EH (cell line): ENCODE results near the gene NTM.

Source experiments
- DNase-seq: peaks from one replicate; pipeline ENCODE4 v3.0.0-alpha.2; 2015; ENCODE audit warnings: low read depth

NTM gene

DNA sequence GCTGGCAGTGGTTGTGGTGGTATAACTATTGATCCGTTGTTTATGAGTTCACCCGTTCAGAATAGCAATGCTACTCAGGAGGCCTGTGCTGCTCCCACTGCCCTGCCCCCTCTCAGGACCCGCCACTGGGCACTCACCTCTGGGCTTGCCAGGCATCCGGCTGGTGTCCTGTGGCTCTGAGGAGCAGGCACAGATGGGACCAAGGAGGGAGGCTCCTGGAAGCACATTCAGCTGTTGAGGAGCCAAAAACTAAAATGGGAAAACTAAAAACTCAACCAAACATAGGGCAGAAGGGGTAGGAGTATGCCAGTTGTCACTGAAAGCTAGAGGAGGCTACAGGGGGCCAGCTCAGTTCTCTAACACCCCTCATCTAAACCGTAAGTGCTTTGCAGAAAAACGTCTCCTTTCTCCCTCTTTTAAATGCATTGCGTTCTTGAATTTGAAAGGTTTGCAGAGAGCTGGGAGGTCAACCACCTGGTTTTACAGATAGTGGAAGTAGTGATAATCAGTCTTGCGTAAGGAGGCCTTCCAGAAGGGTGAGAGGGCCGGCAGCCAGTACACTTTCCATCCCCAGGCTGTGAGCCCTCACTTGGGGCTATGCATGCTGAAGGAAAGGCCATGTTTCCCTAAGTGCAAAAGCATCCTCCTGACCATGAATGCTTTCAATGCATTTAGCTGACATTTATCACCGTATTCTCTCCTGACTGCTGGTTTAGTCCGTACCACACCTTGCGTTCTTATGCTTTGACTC lies 547.4 kb downstream of the NTM start:
- no peak for DNase-seq

DNA sequence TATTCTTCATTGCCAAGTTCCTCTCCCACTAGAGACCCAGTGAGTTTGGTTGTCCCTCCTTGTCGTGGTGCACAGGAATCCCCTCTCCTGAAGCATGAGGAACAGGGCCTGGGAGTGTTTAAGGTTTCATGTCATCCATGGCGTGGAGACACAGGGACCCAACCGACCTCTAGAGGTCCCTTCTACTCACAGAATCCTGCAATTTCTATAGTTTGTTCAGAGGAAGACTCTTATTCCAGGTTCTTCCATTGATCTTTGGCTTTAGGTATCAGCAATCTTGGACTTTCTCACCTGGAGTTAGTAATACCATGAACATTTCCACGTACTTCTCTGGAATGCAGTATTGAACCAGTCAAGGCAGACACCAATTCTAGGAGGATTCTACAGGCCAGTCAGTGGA lies 548.2 kb downstream of the NTM start:
- no peak for DNase-seq

DNA sequence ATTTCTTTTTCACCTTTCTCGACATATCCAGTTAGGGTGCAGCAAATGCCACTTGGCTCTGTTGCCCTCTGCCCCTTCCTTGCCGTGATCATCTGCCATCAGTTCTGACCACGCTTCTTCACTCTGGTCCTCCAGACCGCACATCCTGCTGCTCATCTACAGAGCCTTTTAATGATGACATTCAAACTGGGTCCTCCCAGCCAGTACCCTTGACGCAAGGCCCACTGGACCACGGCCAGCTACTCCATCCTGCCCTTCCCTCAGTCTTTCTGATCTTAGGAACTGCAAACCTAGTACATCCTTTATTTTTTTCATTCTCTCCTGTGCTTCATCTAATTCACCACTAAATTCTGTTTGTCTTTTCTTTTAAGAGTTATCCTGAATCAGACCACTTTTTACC lies 551.8 kb downstream of the NTM start:
- DNase-seq, result no peak

DNA sequence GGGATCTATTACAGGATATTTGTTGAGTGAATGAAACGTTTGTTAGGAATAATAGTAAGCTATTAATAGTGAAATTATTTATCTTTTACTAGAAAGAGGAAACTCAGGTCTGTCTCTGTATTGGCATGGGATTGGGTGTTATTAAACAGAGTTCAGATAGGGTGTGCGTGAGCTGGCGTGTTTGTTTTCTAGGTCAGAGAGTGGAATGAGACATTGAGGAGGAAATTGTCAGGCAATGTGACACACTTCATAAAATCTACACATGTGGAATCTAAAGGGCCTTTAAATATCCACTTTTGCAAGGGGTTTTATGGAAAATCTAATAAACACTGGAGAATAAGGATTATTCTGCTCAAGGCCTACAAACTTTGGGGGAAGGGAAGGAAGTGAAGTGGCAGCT lies 552.9 kb downstream of the NTM start:
- no peak for DNase-seq

DNA sequence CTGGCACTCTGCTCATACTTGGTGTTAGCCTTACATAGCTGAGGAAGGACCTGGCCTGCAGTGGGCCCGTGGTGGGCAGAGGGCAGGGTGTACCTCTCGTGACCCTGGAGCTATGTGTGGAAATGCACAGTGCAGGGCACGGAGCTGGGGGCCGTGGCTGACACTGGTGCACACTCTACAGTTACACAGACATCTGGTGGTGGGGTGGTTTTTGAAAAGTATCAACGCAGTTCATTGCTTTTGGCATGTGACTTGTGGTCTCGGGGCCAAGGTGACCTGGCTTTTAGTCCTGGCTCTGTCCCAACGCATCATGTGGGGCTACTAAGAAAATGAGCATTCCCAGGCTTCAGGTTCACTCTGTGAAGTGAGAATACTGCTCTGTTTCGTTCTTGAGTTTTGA lies 553.6 kb downstream of the NTM start:
- DNase-seq, result peak; percentile 13

DNA sequence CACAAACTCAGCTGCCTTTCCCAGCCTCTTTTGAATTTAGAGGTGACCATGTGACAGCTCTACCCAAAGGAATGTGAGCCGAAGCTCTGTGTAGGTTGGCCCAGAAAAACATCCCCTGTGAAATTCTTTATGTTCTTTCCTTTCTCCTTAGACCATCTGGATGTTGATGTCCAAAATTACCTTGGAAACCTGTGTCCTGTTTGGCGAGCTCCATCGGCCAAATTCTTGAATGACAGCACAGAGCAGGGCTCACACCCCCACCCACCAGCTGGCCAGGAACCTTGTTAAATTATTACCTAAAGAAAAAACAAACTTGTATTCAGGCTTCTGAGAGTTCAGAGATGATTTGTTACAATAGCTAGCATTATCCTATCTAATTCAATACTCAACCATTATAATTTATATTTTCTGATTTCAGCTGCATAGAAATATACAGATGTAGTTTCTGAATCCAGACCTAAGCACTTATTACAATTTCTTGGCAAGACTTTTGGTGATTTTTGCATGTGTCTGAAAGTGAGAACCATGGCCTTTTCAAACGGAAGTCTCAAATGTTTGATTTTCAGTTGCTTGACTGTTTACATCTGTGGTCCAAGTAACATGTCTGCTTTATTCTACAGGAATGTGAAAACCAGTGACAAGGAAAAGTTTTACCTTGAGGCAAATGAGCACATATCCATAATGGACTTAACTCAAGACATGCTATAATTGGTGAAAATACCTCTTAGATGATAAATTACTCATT lies 554.2 kb downstream of the NTM start:
- peak; percentile 58 for DNase-seq

DNA sequence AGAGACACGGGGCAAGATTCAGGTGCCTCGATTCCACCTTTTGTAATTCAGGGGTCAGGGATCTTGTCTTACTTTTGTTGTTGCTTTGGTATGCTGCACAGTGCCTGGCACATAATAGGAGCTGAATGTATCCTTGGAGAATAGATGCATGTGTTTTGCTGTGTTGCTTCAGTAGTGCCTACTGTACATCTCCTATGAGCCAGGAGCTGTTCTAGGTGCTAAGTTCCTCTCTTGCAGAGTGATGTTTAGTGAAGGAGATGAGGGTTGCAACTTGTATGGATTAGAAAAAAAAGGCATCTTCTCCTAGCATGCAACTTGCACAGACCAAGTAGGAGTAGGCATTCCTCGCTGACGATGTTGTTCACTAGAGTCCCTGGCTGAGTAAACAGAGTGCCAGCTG lies 555.4 kb downstream of the NTM start:
- peak; percentile 19 for DNase-seq

DNA sequence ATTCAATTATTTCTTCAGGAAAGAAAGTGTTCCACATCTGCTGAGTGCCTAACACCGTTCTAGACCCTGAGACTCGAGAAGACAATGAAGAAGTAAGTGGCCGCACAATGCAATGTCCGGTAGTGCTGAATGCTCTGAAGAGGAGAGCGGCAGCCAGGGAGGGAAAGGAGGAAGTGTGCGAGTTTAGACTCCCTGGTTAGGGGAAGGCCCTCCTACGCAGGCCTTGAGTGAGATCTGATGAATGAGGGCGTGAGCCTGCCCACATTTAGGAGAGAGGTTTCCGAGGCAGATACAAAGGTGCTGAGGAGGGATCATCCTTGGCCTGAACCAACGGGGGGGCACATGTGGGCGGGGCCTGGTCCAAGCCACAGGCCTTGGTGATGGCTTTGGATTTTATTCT lies 558.6 kb downstream of the NTM start:
- no peak for DNase-seq

DNA sequence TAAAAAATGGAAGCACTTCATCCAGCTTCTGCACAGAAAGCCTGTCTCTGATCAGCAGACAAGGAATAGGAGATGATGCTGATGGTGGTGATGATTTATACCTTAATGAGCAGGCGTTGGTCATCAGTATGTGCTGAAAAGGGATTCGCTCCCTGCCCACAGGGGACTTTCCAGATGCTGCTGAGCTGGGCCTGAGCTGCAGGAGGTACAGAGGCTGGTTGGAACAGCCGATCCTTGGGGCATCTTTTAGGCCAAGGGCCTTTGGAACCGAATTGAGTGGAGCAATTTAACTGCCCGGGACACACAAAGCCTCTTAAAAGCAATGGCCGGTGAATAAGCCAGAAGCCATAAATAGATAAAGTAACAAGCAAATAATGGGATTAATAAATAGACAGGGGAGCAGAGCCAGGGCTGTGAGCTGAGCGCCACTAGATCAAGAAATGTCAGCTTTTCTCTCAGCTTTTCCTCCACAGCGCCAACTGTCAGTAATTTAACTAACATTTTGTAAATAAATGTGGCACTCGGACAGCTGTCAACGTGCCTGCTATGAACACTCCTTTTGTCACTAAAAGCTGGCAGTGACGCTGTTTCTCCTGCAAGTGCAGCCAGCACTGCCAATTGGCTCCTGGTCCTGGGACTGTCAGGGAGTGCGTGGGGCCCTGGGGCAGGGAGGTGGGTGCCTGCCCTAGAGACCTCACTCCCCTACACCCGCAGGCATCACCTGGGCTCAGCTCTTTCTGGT lies 562.3 kb downstream of the NTM start:
- DNase-seq, result no peak

DNA sequence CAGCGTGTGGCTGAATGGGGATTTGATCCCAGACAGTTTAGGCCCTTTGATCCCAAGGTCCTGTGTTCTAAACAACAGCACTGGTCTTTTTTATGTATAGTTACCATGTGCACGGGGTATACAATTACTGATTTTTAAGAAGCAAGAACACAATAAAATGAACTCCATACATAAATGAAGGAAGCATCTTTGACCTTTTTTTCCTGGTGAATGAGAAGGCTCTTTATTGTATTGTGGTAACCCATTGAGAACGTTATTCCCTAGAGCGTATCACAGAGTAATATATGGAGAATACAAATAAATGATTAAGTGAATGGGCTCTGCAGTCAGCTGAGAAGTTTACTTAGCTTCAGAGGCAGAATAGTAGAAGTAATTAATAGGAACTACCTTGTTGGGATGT lies 563.6 kb downstream of the NTM start:
- no peak for DNase-seq

DNA sequence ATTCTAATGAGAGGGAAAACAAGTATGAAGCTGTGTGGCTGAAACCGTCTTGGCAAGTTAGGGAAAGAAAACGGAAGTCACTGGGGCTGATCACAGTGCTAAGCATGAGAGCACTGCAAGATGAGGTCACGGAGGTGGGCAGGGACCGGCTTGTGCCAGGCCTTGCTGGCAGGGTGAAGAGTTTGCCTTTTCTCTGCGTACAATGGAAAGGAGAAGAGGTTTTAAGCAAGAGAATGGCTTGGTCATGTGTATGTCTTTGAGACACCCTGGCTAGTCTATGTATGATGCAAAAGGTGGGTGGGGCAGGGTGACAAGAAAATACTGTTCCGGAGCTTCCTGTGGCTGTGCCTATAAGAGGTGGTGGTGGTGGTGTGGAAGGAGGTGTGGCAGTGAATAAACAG lies 567.9 kb downstream of the NTM start:
- DNase-seq, result no peak

DNA sequence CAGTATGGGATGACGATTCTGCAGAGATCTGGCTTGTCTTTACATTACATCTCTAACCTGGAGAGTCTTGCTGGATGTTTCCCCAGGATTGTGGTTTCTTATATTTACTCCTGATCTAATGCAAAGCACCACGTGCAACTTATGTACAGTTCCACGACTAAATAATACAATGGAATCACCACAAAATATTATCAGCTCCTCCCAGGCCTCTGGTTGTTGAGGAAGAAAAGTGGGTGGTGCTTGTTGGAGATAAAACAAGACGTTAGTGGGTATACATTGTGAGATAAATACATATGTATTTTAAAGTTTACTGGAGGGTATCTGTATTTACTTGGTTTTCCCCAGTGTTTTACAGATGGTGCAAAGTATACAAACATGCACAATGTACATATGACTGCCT lies 569.7 kb downstream of the NTM start:
- DNase-seq, result no peak

DNA sequence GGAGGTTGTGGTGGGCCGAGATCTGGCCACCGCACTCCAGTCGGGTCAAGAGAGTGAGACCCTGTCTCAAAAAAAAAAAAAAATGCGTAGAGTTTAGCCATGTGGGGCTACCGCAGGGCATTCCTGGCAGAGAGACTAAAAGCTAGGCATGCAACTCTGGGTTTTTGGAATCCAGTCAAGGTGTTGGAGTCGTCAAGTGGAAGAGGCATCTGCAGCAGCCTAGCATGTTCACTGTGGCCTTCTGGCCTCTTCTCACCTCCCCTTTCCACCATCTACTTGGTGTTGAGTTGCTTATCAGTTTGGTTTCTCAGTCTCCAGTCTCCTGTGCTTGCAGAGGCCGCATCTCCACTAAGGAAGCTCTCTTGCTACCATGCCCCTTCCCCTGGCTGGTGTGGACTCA lies 572.5 kb downstream of the NTM start:
- DNase-seq, result no peak

DNA sequence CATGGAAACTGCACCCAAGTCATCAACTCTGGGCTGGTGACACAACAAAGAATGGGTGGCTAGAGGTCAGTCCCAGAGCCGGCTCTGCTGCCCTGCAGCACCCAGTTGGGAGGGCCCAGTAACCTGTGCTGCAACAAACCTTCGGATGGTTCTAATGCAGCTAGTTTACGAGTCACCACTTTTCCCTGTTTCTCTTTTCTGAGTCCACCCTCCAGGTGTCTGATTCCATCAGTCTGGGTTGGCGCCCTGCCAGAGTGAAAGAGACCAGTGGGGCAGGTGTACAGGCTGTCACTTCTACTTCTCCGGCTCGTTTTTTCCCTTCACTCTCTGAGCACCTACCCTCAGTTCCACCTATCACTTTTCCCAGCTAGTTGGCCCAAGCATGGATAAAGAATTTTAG lies 572.9 kb downstream of the NTM start:
- no peak for DNase-seq

DNA sequence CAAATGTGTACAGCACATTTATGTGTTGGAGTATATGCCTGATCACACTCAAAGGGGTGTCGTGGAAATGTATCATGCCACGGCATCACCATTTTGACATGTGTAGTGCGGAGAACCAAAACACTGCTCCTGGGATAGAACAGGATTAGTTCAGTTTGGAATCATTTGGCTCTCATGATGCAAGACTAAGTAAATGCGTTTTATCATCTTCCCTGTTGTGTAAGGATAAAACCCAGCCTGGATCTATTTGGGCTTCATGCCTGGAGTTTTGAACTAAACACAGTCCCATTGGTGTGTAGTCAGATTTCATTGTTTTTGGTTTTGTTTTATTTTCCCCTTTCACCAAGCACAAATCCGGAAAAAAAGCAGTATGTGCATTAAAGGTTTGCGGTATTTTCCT lies 574.3 kb downstream of the NTM start:
- DNase-seq, result no peak

DNA sequence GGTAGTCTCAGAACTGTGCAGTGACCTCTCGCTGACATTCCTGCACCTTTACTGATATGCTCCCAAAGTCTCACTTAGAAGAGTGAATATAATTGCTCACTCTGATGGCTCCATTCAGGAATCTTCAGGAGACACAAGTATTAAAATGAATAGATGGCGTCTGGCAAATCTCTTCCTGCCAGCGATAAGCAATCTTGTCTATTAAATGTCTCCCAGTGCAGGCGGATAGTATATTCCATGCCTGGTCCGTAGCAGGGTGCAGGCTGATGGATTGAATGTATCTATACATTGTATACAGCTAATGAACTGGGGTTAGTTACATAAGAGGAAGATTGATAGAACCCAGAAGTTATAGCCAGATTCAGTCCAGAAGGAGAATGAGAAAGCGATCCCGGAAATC lies 575.3 kb downstream of the NTM start:
- no peak for DNase-seq

DNA sequence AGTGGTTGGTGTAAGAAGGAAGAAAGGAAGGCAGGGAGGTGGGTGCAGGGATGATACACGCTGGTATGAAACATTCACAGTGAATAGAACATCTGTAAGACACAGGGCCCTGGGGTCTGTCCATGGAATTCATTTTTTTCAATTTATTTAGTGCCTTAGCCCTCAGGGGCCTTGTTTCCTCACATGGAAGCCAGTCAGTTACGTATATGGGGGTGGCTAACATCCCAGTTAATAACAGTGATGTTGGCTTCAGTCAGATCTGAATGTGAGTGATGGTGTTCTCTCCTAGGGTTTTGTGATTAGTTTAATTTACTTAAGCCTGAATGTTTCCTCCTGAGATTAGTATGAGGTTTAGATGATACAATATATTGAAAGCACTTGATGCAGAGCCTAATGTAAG lies 577.1 kb downstream of the NTM start:
- no peak for DNase-seq

DNA sequence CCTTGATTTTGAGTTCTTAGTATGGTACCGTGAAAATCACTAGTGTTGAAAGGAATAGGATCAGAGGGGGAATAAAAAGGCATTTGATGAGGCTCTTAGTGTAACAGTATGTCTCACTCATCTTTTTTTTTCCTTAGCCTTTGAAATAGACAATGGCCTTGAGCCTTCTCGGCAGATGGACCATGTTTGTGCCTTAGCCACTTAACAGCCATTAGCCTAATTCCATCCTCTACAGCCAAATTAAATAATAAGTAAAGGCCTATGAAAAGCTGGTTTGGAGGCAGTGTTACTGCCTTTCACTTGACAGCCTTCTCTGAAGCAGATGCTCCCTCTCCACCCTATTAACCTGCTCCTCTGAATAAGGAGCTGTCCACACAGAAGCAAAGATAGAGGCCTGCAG lies 580.7 kb downstream of the NTM start:
- no peak for DNase-seq

DNA sequence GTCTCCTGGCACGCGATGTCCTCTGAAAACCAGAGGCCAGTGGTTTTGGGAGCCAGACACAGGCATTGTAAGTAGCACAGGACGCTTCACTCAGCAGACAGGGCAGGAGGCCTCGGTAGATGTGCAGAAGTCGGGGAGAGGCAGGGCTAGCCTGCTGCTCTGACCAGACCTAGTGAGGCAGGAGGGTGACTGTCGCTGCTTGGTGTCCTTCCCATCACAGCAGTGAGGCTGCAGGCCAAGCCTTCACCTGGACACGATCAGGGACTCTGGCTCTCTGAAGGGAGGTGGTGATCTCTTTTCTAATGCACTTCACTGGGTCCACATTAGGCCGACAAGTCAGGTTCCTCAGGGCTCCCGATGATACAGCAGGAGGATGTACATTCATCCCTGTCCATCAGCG lies 583.7 kb downstream of the NTM start:
- no peak for DNase-seq

DNA sequence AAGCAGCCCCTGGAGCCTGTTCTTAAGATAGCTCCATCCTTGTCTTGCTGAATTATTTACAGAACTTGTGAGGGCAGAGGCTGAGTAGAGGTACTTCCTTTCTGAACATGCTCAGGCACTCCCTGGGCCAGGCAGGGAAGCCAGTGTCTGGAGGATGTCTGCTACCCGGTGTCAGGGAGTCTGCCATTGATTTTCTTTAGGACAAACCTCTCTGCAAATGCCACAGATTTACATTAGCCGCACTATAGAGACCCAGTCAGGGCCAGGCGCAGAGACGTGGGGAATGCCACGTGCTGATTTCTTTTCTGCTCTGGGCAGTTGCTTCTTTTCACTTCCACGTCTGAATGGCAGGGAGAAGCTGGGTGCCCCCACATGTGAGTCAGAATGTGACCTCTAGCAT lies 585.5 kb downstream of the NTM start:
- no peak for DNase-seq

DNA sequence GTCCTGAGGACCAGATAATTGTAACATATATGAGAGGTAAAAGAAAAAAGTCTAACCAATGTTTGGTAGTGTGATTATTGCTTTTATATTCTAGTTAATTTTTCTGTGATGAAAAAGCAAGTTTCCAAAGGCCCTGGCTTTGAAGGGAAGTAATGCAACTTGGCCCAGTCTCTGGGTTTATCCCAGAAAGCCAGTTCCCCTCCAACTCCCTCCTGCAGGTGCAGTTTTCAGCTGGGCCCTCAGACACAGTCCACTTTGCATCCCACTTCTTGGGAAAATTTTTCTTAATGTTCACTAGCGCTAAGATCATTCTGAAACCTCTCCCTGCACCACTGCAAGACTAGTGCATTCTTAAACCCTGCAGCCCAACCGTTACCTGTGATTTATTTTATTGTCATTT lies 586.8 kb downstream of the NTM start:
- DNase-seq, result no peak

DNA sequence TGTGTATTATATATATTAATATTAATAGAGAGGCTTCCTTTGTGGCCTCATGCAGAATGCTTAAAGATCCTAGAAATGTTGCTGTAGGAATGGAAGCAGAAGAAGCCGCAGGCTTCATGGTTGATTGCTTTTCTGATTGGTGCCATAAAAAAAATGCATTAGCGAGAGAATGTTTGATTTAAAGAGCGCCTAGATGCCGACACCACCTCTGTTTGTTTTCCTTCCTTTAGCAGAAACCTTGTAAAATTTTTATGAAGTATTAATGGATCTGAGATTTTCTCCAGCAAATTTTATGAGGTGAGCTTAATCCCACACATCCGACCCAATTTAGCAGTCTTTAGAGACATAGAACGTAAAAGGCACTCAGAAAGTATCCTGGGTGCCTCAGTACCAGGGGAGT lies 587.5 kb downstream of the NTM start:
- peak; percentile 27 for DNase-seq

DNA sequence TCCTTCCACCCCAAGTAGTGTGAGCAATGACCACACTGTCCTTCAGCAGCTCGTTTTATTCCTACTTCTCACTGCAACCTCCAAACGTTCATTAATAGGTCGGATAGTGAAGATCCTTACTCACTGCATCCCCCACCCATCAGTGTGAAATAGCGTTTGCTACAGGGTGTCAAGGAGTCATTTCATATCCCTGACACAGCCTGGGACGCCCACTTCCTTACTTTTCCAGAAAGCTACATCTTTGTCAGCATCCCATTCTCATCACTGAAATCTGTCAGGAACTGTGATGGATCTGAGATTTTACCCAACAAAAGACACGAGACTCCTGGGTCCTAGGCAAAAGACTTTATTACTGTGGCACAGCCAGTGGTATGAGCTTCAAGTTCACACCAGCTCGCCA lies 592.4 kb downstream of the NTM start:
- no peak for DNase-seq
